Right lobe of liver (tissue), 6 donors: ENCODE measurements around the gene AQP10. TPM values are rescaled to one million over a fixed set of nuclear protein-coding genes. Genes with fewer than 3 reads are reported as not detected.

ENCODE experiments used
- ATAC-seq, 4 donors: fragments of 200-7000 bp; cut with Tn5 transposase; one replicate each; pipeline ENCODE4 v1.9.1; 2020; ENCODE audit warnings: mild to moderate bottlenecking in 4 of 4, moderate library complexity in 4 of 4
- DNase-seq, 3 donors: peaks; one replicate each; pipeline ENCODE4 v3.0.0-alpha.2; 2020
- H3K27ac ChIP-seq, 3 donors: fragments of 200-600 bp; one replicate each; pipeline ENCODE4 v1.8.0; 2022
- H3K27me3 ChIP-seq, 2 donors: fragments of 200-600 bp; one replicate each; pipeline ENCODE4 v1.8.0; 2022
- H3K36me3 ChIP-seq, 4 donors: fragments of 200-600 bp; sonication (generic) in 1 of 4; one replicate each; pipeline versions ENCODE4 v1.5.1 to v1.8.0; 2017 to 2022; ENCODE audit warnings: control low read depth in 1 of 4
- H3K4me1 ChIP-seq, 4 donors: fragments of 200-600 bp; sonication (generic) in 1 of 4; one replicate each; pipeline versions ENCODE4 v1.5.1 to v1.8.0; 2017 to 2022; ENCODE audit warnings: control low read depth in 1 of 4
- H3K4me3 ChIP-seq, 3 donors: fragments of 200-600 bp; one replicate each; pipeline ENCODE4 v1.8.0; 2022
- H3K9me3 ChIP-seq, 4 donors: fragments of 200-600 bp; sonication (generic) in 1 of 4; one replicate each; pipeline versions ENCODE4 v1.5.1 to v1.8.0; 2017 to 2022; ENCODE audit warnings: control low read depth in 1 of 4
- CTCF ChIP-seq, 4 donors: fragments of 200-600 bp in 3 of 4; fragments of 450-650 bp in 1 of 4; IDR thresholded peaks; one replicate each; pipeline versions ENCODE4 v1.5.1 to v1.8.0; 2016 to 2022; ENCODE audit warnings: antibody characterized with exemption in 4 of 4, mild to moderate bottlenecking in 2 of 4
- POLR2A ChIP-seq: fragments of 450-650 bp; IDR thresholded peaks from one replicate; pipeline ENCODE4 v1.6.1; 2017; ENCODE audit warnings: antibody characterized with exemption, mild to moderate bottlenecking
- WGBS: methylation state at CpG from one replicate; pipeline ENCODE4 v1.1.6; 2018; ENCODE audit warnings: low coverage, low lambda C conversion rate; ENCODE audit not compliant: insufficient coverage; ENCODE audit errors: missing lambda C conversion rate; 5-methylcytosine and 5-hydroxymethylcytosine counted together
- intact Hi-C, 2 donors: fragments of 100-400 bp; cut with DNase I; formaldehyde crosslinking; loops; one replicate each; pipeline versions ENCODE4 v1.11.2 to v1.14.1; 2022
- total RNA-seq, 6 experiments: library from RNA; depleted of rRNA in 2 of 6; stranded (reverse); fragments of >200 nt in 2 of 6; fragmentation: NEBNext Ultra II Directional in 3 of 6; extraction: Animal tissue kit (Norgen Biotek cat#: 25700) in 3 of 6; gene quantifications; one replicate each; pipeline versions ENCODE4 v1.1.0 to v1.2.4, GENCODE V29; 2016 to 2023
- donor health status: DM: no; HTN: yes; CAD: no.
- donor health status: DM: no; HTN: no; CAD: no.
- donor health status: DM: no; HTN: no; CAD: no.
- donor health status: DM: no; HTN: yes; CAD: no.
- donor health status: DM: no; HTN: yes; CAD: no.

Gene AQP10
- total RNA-seq, 6 experiments from 2014 or later: not detected

GRCh38 chr1:154288661-154289060 is 32.2 kb upstream of the AQP10 start:
- no peak overlapping the region for H3K27ac ChIP-seq
- DNase-seq: no peak
- intact Hi-C loops: no loop called here
- 32% methylated on average over 3 of the region's 3 CpGs for WGBS
- no peaks in the 10 kb centered on the region for H3K27me3 ChIP-seq
- TF ChIP-seq POLR2A: no peak
- TF ChIP-seq CTCF (IDR thresholded peaks at IDR 0.05): no peak
- no peaks in the 10 kb centered on the region for H3K4me1 ChIP-seq
- H3K4me3 ChIP-seq: no peak overlapping the region
- ATAC-seq: no peak
- no peaks in the 10 kb centered on the region for H3K36me3 ChIP-seq
- no peaks in the 10 kb centered on the region for H3K9me3 ChIP-seq

GRCh38 chr1:154290921-154291320 is 30.0 kb upstream of the AQP10 start:
- Histone ChIP-seq H3K36me3 (no peaks in the 10 kb centered on the region), H3K4me1 (no peaks in the 10 kb centered on the region), H3K27ac (no peak overlapping the region), H3K27me3 (no peaks in the 10 kb centered on the region), H3K4me3 (no peak overlapping the region), H3K9me3 (peaks cover 0 to 8% (median 0%) of the 10 kb centered on the region in 4 donors)
- intact Hi-C loops: no loop called here
- WGBS: 67% methylated on average over 1 of the region's 1 CpG
- ATAC-seq: no peak
- TF ChIP-seq CTCF (IDR thresholded peaks at IDR 0.05): no peak
- no peak for TF ChIP-seq POLR2A
- DNase-seq: no peak

- Histone ChIP-seq H3K4me1 (no peaks in the 10 kb centered on the region), H3K4me3 (no peak overlapping the region), H3K36me3 (no peaks in the 10 kb centered on the region), H3K27me3 (no peaks in the 10 kb centered on the region), H3K9me3 (peaks cover 0 to 8% (median 0%) of the 10 kb centered on the region in 4 donors), H3K27ac (no peak overlapping the region)
- ATAC-seq: no peak
- TF ChIP-seq CTCF (IDR thresholded peaks at IDR 0.05): no peak
- TF ChIP-seq POLR2A: no peak
- DNase-seq: no peak
- WGBS: 53% methylated on average over 8 of the region's 8 CpGs
- intact Hi-C loops: no loop called here
Measured at GRCh38 chr1:154295408-154296235, 25.3 kb upstream of the AQP10 start.

- Histone ChIP-seq H3K9me3 (no peaks in the 10 kb centered on the region), H3K27ac (no peak overlapping the region), H3K36me3 (no peaks in the 10 kb centered on the region), H3K4me1 (no peaks in the 10 kb centered on the region), H3K27me3 (no peaks in the 10 kb centered on the region), H3K4me3 (no peak overlapping the region)
- WGBS: 80% methylated on average over 1 of the region's 1 CpG
- no peak for DNase-seq
- intact Hi-C loops: no loop called here
- TF ChIP-seq CTCF (IDR thresholded peaks at IDR 0.05) (no peak), POLR2A (no peak)
- no peak for ATAC-seq
Measured at GRCh38 chr1:154301582-154301981, 19.3 kb upstream of the AQP10 start.
